A673 (cell line): ENCODE measurements around the gene PROCR.

Experiments used
- EZH2 ChIP-seq: fragments of 200-600 bp; sonication (generic); IDR thresholded peaks from 2 replicates; pipeline ENCODE4 v1.6.1; 2017; ENCODE audit warnings: borderline replicate concordance, low read depth, mild to moderate bottlenecking, mixed read lengths, antibody characterized with exemption, low read length; ENCODE audit not compliant: poor library complexity, severe bottlenecking
- TF ChIP-seq, protein P1 (sequence below): fragments of 300-800, 200-600 bp; sonication (generic); conservative IDR thresholded peaks from 2 replicates; pipeline ENCODE4 v1.5.1; 2017; ENCODE audit warnings: low read depth, mild to moderate bottlenecking, antibody characterized with exemption, low read length, moderate library complexity, mixed read lengths

- TF ChIP-seq, protein P1, sequence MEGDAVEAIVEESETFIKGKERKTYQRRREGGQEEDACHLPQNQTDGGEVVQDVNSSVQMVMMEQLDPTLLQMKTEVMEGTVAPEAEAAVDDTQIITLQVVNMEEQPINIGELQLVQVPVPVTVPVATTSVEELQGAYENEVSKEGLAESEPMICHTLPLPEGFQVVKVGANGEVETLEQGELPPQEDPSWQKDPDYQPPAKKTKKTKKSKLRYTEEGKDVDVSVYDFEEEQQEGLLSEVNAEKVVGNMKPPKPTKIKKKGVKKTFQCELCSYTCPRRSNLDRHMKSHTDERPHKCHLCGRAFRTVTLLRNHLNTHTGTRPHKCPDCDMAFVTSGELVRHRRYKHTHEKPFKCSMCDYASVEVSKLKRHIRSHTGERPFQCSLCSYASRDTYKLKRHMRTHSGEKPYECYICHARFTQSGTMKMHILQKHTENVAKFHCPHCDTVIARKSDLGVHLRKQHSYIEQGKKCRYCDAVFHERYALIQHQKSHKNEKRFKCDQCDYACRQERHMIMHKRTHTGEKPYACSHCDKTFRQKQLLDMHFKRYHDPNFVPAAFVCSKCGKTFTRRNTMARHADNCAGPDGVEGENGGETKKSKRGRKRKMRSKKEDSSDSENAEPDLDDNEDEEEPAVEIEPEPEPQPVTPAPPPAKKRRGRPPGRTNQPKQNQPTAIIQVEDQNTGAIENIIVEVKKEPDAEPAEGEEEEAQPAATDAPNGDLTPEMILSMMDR: no peak
- TF ChIP-seq EZH2: no peak
Measured at GRCh38 chr20:35215066-35215956, 43.4 kb downstream of the PROCR start.
